ENCODE measurements around the gene ZCCHC10.
A peak's percentile ranks its signal among the peaks of the same experiment; 100 is the strongest.

The ZCCHC10 gene

DNA sequence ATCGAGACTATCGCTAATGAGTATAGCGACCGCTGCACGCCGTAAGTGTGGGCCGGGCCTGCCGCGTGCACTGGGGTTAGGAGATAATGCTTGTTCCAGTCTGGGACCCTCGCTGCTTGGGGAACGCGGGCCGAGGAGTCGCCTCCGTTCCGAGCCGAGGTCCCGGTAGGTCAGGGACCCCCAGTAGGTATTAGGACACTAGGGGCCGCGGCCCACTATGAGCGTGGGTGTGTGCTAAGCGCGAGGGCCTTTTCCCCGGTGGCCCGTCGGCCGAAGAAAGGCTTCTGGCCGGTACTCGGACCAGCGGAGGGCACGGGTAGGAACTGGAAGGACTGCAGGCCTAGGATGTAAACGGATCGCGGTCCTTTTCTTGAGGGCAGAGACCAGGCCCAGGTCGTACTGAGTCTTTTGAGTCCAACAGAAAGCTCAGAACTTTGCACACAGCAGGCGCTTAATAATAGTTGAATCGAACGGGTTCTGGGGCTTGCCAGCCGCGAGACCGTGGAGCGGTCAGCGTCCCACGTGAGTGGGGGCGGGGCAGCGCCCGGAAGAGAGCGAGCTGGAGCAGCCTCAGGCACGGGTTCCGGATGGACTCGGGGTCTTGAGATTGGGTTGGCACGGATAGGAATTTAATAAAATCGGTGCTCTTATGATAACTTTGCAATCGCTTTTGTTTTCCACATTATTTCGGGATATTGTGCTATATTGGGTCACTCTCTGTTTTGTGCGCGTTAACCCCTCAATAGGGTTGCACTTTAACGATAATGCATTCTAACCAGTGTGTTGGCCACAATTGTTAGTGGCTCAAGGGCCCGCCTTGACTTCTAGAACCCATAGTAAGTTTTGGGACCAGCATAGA is 26.2 kb upstream of the ZCCHC10 start:
- Histone ChIP-seq H3K9me3 (no peaks in the 10 kb centered on the region), H3K36me3 (peaks cover 9% of the 10 kb centered on the region), H3K4me3 (ENCODE audit: low read depth, low read length) (peak overlapping the region; percentile 99), H3K27me3 (no peaks in the 10 kb centered on the region), H3K4me1 (no peaks in the 10 kb centered on the region)
- TF ChIP-seq, protein P1, sequence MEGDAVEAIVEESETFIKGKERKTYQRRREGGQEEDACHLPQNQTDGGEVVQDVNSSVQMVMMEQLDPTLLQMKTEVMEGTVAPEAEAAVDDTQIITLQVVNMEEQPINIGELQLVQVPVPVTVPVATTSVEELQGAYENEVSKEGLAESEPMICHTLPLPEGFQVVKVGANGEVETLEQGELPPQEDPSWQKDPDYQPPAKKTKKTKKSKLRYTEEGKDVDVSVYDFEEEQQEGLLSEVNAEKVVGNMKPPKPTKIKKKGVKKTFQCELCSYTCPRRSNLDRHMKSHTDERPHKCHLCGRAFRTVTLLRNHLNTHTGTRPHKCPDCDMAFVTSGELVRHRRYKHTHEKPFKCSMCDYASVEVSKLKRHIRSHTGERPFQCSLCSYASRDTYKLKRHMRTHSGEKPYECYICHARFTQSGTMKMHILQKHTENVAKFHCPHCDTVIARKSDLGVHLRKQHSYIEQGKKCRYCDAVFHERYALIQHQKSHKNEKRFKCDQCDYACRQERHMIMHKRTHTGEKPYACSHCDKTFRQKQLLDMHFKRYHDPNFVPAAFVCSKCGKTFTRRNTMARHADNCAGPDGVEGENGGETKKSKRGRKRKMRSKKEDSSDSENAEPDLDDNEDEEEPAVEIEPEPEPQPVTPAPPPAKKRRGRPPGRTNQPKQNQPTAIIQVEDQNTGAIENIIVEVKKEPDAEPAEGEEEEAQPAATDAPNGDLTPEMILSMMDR (IDR thresholded peaks at IDR 0.05; ENCODE audit: low read depth, low read length): no peak
- DNase-seq: peak; percentile 79

DNA sequence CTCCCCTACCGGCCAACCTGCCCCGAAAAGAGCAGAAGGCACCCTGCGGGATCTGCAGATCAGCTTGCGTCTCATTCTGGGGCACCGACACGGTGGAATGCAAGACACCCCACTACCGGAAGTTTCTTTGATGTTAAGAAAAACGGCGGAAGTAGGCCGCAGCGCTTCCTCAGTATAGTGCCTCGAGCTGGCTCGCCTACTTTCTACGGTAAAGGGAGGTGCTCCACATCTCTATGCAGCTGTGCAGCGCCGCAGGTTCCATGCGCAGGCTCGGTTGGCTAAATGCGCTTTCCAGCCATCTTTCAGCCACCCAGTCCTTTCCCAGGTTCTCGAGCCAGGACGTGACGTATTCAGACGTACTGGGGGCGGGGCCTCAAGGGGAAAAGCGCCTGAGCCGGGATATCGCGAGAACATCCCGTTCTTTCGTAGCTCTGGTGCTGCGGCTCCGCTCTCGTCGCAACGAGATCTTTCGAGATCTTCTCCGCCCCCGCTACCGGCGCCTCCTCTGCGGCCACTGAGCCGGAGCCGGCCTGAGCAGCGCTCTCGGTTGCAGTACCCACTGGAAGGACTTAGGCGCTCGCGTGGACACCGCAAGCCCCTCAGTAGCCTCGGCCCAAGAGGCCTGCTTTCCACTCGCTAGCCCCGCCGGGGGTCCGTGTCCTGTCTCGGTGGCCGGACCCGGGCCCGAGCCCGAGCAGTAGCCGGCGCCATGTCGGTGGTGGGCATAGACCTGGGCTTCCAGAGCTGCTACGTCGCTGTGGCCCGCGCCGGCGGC is 25.4 kb upstream of the ZCCHC10 start, which contains the start of gene HSPA4:
HSPA4 (plus strand) TSS at position 472 of the 775 bp plus-strand sequence; CDS start at position 710, 238 bp downstream.
- DNase-seq: peak; percentile 98
- Histone ChIP-seq H3K9me3 (no peaks in the 10 kb centered on the region), H3K4me1 (no peaks in the 10 kb centered on the region), H3K36me3 (peaks cover 9% of the 10 kb centered on the region), H3K4me3 (ENCODE audit: low read depth, low read length) (peak within 1 kb of the TSS; percentile 99), H3K27me3 (no peaks in the 10 kb centered on the region)
- TF ChIP-seq, protein P1 (IDR thresholded peaks at IDR 0.05; ENCODE audit: low read depth, low read length): no peak

DNA sequence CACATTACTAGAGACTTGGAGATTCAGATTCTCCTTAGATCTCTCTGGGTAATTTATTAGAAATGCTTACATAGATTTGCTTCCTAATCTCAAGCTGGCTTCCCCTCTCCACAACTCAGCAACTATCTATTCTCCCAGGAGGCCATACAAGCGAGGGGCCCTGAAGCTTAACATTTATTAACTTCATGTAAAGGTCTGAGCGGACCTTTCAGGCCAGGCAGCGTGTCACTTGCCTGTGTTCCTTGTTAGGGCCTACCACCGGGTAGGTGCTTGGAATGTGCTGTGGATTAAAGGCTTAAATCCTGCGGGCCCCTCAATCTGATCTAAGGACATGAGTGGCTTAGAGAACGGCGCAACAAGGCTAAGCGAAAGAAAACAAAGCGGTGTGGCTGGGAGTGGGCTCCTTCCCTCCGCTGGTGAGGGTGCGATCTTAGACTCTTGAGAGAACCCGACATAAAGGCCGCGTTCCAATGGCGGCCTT is 24.8 kb upstream of the ZCCHC10 start:
- no peak for DNase-seq
- H3K4me3 ChIP-seq (ENCODE audit: low read depth, low read length): peak overlapping the region; percentile 99
- no peaks in the 10 kb centered on the region for H3K4me1 ChIP-seq
- peaks cover 9% of the 10 kb centered on the region for H3K36me3 ChIP-seq
- no peaks in the 10 kb centered on the region for H3K27me3 ChIP-seq
- TF ChIP-seq, protein P1 (IDR thresholded peaks at IDR 0.05; ENCODE audit: low read depth, low read length): no peak
- no peaks in the 10 kb centered on the region for H3K9me3 ChIP-seq

DNA sequence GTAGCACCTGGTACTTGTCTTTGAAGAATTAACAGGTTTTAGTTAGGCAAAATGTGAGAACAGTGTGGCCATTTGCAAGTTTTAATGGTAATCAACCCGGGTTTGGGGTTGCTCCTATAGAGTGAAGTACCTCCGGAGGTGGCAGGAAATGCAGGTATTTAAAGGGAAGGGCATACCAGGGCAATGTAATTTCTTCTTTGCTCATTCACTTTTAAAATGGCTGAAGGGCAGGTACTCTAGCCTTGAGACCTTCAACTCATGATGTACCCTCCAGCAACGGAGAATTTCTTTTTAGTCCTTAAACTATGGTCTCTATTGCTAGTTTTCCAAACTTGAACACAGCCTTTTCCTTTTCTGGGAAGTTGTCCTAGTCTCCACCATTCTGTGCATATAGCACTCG is 24.2 kb upstream of the ZCCHC10 start:
- TF ChIP-seq, protein P1 (IDR thresholded peaks at IDR 0.05; ENCODE audit: low read depth, low read length): no peak
- Histone ChIP-seq H3K4me3 (ENCODE audit: low read depth, low read length) (peak overlapping the region; percentile 99), H3K4me1 (no peaks in the 10 kb centered on the region), H3K27me3 (no peaks in the 10 kb centered on the region), H3K9me3 (no peaks in the 10 kb centered on the region), H3K36me3 (peaks cover 9% of the 10 kb centered on the region)
- DNase-seq: no peak

DNA sequence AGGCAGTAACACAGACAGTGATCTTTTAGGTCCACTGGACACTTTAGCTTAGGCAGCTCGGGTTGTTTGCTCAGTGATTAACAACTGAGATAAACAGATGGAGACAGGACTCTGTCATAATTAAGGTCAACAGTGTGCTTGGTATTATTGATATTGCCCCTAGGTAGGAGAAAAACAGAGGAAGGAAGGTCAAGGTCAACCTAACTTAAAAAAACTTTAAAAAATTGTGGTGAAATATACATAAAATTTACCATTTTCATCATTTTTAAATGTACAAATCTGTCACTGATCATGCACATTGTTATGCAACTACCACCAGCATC is 23.3 kb upstream of the ZCCHC10 start:
- H3K27me3 ChIP-seq: no peaks in the 10 kb centered on the region
- H3K36me3 ChIP-seq: peaks cover 9% of the 10 kb centered on the region
- TF ChIP-seq, protein P1 (IDR thresholded peaks at IDR 0.05; ENCODE audit: low read depth, low read length): no peak
- no peak for DNase-seq
- H3K4me1 ChIP-seq: no peaks in the 10 kb centered on the region
- H3K4me3 ChIP-seq (ENCODE audit: low read depth, low read length): no peak overlapping the region
- no peaks in the 10 kb centered on the region for H3K9me3 ChIP-seq
